ENCODE measurements around the gene INPP5A. TPM values are rescaled to one million over a fixed set of nuclear protein-coding genes. Genes with fewer than 3 reads are reported as not detected.

INPP5A gene
- total and polyA plus RNA-seq, 2 donors (not counting 1 experiment from before 2014, with no cell fraction given) = 9.3 to 87.8 TPM

DNA sequence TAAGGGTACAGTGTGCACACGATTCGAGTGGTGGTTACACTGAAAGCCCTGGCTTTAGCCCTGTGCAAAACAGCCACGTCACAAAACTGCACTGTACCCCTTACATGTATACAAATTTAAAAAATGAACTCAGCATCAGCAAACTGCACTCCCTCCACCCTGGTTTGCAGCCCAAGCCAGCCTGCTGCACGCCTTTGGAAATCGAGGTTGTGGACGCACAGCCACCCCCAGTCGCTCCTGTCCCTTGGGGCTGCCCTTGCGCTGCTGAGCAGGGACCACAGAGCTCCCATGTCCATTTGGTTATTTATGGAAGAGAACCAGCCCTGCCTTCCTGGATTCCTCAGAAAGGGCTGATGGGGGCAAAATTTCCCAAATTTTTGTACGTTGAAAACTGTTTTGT, 98.8 kb downstream of the INPP5A start:
- ATAC-seq (ENCODE audit: low read depth) = no peak
- Mint-ChIP-seq H3K4me1 (peaks cover 43% of the 10 kb centered on the region), H3K4me3 (no peak overlapping the region), H3K9me3 (ENCODE audit: insufficient read depth) (no peaks in the 10 kb centered on the region), H3K27ac (no peak overlapping the region), H3K27me3 (no peaks in the 10 kb centered on the region)
- no peaks in the 10 kb centered on the region for H3K27me3 ChIP-seq (replicated peaks in 1 of 4; ENCODE audit: control extremely low read depth in 1 of 4, control insufficient read depth in 3 of 4, insufficient read depth in 4 of 4, low read length in 3 of 4)
- ChIA-PET POLR2A (no interaction called here), CTCF (interaction anchor here (0.8 to 6.0 kb wide), 5 partner anchors 48 to 178 kb away, joined by 3 to 59 read pairs (median 3); no protein-coding TSS in a partner anchor)
- H3K79me2 ChIP-seq (ENCODE audit: control insufficient read depth, insufficient read depth, low read length) = peaks cover 60% of the 10 kb centered on the region
- no peak for TF ChIP-seq CTCF (IDR thresholded peaks at IDR 0.05)
- no peak for TF ChIP-seq EZH2 (IDR thresholded peaks at IDR 0.05; ENCODE audit: borderline replicate concordance, insufficient read depth, low read depth, low read length, poor library complexity, severe bottlenecking)
- peaks cover 0 to 7% (median 0%) of the 10 kb centered on the region in 3 donors for H3K9me3 ChIP-seq (ENCODE audit: control extremely low read depth in 1 of 3, control insufficient read depth in 2 of 3, insufficient read depth in 1 of 3, low read length in 2 of 3)
- no peak for DNase-seq
- H3K27ac ChIP-seq (ENCODE audit: low read length in 2 of 2) = no peak overlapping the region
- H3K4me3 ChIP-seq (ENCODE audit: control extremely low read depth in 1 of 5, extremely low read depth in 1 of 5, insufficient read depth in 1 of 5, low read depth in 2 of 5, low read length in 4 of 5) = no peak overlapping the region
- peaks cover 65% of the 10 kb centered on the region for H4K20me1 ChIP-seq (ENCODE audit: control insufficient read depth, insufficient read depth, low read length, poor library complexity, severe bottlenecking)
- intact Hi-C loops (cut with micrococcal nuclease) = loop anchor here (5.0 kb wide), 3 partner anchors 44 to 239 kb away; partner anchors contain the start of gene PWWP2B
- no peak overlapping the region for H3K4me2 ChIP-seq (replicated peaks; ENCODE audit: low read depth, low read length, poor library complexity, severe bottlenecking)
- no peak overlapping the region for H2AFZ ChIP-seq (ENCODE audit: insufficient read depth, low read depth, low read length, poor library complexity, severe bottlenecking)
- H3K36me3 ChIP-seq (replicated peaks in 1 of 2; ENCODE audit: control extremely low read depth in 1 of 2, control insufficient read depth in 1 of 2, extremely low read depth in 1 of 2, insufficient read depth in 2 of 2, low read length in 1 of 2) = peaks cover 0 to 2% of the 10 kb centered on the region in 2 experiments
- peaks cover 29 to 30% of the 10 kb centered on the region in 2 donors for H3K4me1 ChIP-seq (ENCODE audit: control insufficient read depth in 2 of 2, insufficient read depth in 2 of 2, low read length in 2 of 2)
- 90% methylated on average over 9 of the region's 9 CpGs for WGBS (ENCODE audit: insufficient coverage)
- H3K9ac ChIP-seq (ENCODE audit: low read length) = no peak overlapping the region

DNA sequence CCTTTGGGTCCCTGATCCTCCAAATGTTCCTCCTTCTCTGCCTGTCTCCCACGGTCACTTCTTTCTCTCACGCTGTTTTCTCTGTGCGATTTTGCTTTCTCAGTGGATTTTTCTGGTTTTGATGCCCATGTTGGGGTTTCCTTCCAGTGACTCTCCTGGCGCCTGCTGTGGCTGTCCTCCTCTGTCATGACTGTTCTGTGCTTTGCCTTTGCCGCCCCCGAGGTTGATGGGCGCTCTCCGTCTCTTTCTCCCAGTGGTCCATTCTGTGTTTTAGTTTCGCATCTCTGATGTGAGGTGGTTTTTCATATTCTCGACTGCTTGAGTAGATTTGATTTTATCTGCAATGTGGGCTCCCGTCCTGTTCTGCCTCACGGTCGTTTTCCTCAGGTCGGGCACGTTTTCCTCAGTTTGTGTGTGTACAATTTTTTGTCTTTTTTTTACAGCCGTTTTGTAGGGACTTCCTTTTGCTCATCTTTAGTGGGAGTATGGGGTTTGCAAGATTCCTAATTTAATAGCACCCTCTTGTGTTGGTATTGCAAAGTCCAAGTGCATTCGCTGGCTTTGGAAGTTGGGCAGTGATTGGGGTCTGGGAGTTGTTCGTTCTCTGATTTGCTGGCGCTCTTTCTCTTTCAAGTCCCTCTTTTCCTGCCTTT, 100.0 kb downstream of the INPP5A start:
- ChIA-PET POLR2A (no interaction called here), CTCF (interaction anchor here (1.0 to 3.7 kb wide), 2 partner anchors 93 to 178 kb away, joined by 4 to 42 read pairs; no protein-coding TSS in a partner anchor)
- H3K27ac ChIP-seq (ENCODE audit: low read length in 2 of 2) = no peak overlapping the region
- H3K4me3 ChIP-seq (ENCODE audit: control extremely low read depth in 1 of 5, extremely low read depth in 1 of 5, insufficient read depth in 1 of 5, low read depth in 2 of 5, low read length in 4 of 5) = no peak overlapping the region
- H3K79me2 ChIP-seq (ENCODE audit: control insufficient read depth, insufficient read depth, low read length) = peaks cover 72% of the 10 kb centered on the region
- TF ChIP-seq CTCF (IDR thresholded peaks at IDR 0.05) (peak; percentile 75), EZH2 (IDR thresholded peaks at IDR 0.05; ENCODE audit: borderline replicate concordance, insufficient read depth, low read depth, low read length, poor library complexity, severe bottlenecking) (no peak)
- ATAC-seq (ENCODE audit: low read depth) = peak; percentile 55
- whole genome bisulfite sequencing (ENCODE audit: insufficient coverage) = 52% methylated on average over 14 of the region's 19 CpGs
- H3K4me1 ChIP-seq (ENCODE audit: control insufficient read depth in 2 of 2, insufficient read depth in 2 of 2, low read length in 2 of 2) = peaks cover 29 to 30% of the 10 kb centered on the region in 2 donors
- H3K9me3 ChIP-seq (ENCODE audit: control extremely low read depth in 1 of 3, control insufficient read depth in 2 of 3, insufficient read depth in 1 of 3, low read length in 2 of 3) = peaks cover 0 to 7% (median 0%) of the 10 kb centered on the region in 3 donors
- Mint-ChIP-seq H3K9me3 (ENCODE audit: insufficient read depth) (no peaks in the 10 kb centered on the region), H3K4me1 (peaks cover 36% of the 10 kb centered on the region), H3K4me3 (peak overlapping the region; percentile 37), H3K27ac (peak overlapping the region; percentile 64), H3K27me3 (no peaks in the 10 kb centered on the region)
- no peak overlapping the region for H2AFZ ChIP-seq (ENCODE audit: insufficient read depth, low read depth, low read length, poor library complexity, severe bottlenecking)
- peak overlapping the region; percentile 19 for H3K4me2 ChIP-seq (replicated peaks; ENCODE audit: low read depth, low read length, poor library complexity, severe bottlenecking)
- H3K36me3 ChIP-seq (replicated peaks in 1 of 2; ENCODE audit: control extremely low read depth in 1 of 2, control insufficient read depth in 1 of 2, extremely low read depth in 1 of 2, insufficient read depth in 2 of 2, low read length in 1 of 2) = peaks cover 0 to 2% of the 10 kb centered on the region in 2 experiments
- peak; percentile 79 for DNase-seq
- H4K20me1 ChIP-seq (ENCODE audit: control insufficient read depth, insufficient read depth, low read length, poor library complexity, severe bottlenecking) = peaks cover 65% of the 10 kb centered on the region
- intact Hi-C loops (cut with micrococcal nuclease) = loop anchor here (1.0 to 5.0 kb wide), 5 partner anchors 45 to 414 kb away; partner anchors contain the start of genes INPP5A and PWWP2B
- H3K27me3 ChIP-seq (replicated peaks in 1 of 4; ENCODE audit: control extremely low read depth in 1 of 4, control insufficient read depth in 3 of 4, insufficient read depth in 4 of 4, low read length in 3 of 4) = no peaks in the 10 kb centered on the region
- H3K9ac ChIP-seq (ENCODE audit: low read length) = no peak overlapping the region
